Osteoblast (primary cell): ENCODE data around the gene LRCH3. TPM values are rescaled to one million over a fixed set of nuclear protein-coding genes. Genes with fewer than 3 reads are reported as not detected.

Experiments used
- DNase-seq: peaks from one replicate; pipeline ENCODE4 v3.0.0; 2011; ENCODE audit warnings: low spot score, mixed read lengths; ENCODE audit not compliant: insufficient read length; ENCODE audit errors: missing footprints
- H2AFZ ChIP-seq: 2 replicates; pipeline ENCODE4 v1.6.0; 2011; ENCODE audit warnings: mild to moderate bottlenecking, low read length
- H3K27ac ChIP-seq: 2 replicates; pipeline ENCODE4 v1.5.1; 2011; ENCODE audit warnings: mild to moderate bottlenecking, low read depth, low read length, moderate library complexity
- H3K27me3 ChIP-seq: 2 replicates; pipeline ENCODE4 v1.6.0; 2012; ENCODE audit warnings: mild to moderate bottlenecking, control low read depth, inconsistent platforms, low read length, moderate library complexity; ENCODE audit not compliant: insufficient read depth
- H3K36me3 ChIP-seq: 2 replicates; pipeline ENCODE4 v1.5.1; 2011; ENCODE audit warnings: mild to moderate bottlenecking, low read length, control low read depth, moderate library complexity; ENCODE audit not compliant: insufficient read depth
- H3K4me1 ChIP-seq: 2 replicates; pipeline ENCODE4 v1.5.1; 2011; ENCODE audit warnings: mild to moderate bottlenecking, low read length, control low read depth, moderate library complexity; ENCODE audit not compliant: insufficient read depth
- H3K4me2 ChIP-seq: 2 replicates; pipeline ENCODE4 v1.6.0; 2011; ENCODE audit warnings: mild to moderate bottlenecking, low read length; ENCODE audit not compliant: insufficient read depth
- H3K4me3 ChIP-seq: fragments of 200-600 bp; sonication (generic); 3 replicates; pipeline ENCODE4 v1.5.1; 2012; ENCODE audit warnings: mild to moderate bottlenecking, low read length, inconsistent platforms; ENCODE audit not compliant: insufficient read depth
- H3K79me2 ChIP-seq: 2 replicates; pipeline ENCODE4 v1.6.0; 2012; ENCODE audit warnings: mild to moderate bottlenecking, low read length, control low read depth, inconsistent platforms; ENCODE audit not compliant: insufficient read depth
- H3K9me3 ChIP-seq: 2 replicates; pipeline ENCODE4 v1.5.1; 2011; ENCODE audit warnings: low read depth, low read length, control low read depth
- H4K20me1 ChIP-seq: 2 replicates; pipeline ENCODE4 v1.6.0; 2012; ENCODE audit warnings: mild to moderate bottlenecking, low read length, control low read depth; ENCODE audit not compliant: insufficient read depth
- total RNA-seq: library from RNA; depleted of rRNA; stranded (reverse); fragments of >200 nt; gene quantifications from 2 replicates; pipeline ENCODE4 v1.2.3, GENCODE V29; 2012
- TF ChIP-seq, protein P1 (sequence below): IDR thresholded peaks from 2 replicates; pipeline ENCODE4 v1.5.1; 2011; ENCODE audit warnings: mild to moderate bottlenecking, low read depth, low read length, moderate library complexity; ENCODE audit errors: extremely low read depth

LRCH3 gene
- total RNA-seq, 1 donor = 91.6 TPM

DNA sequence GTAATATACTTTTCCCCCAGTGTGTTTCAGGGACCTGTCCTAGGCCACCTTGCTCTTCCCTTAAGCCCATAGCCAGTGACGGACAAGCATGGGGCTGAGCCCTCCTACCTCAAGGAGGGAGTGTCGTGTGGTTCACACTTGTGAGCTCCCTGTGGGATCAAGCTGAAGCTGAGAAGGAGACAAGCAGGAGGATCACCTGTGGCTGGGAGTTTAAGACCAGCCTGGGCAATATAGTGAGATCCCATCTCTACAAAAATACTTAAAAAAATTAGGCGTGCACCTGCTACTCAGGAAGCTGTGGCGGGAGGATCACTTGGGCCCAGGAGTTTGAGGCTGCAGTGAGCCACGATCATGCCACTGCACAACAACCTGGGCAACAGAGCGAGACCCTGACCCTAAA, 82.3 kb downstream of the LRCH3 start:
- no peaks in the 10 kb centered on the region for H4K20me1 ChIP-seq
- H3K4me2 ChIP-seq = no peak overlapping the region
- H3K9me3 ChIP-seq = no peaks in the 10 kb centered on the region
- no peak overlapping the region for H3K27ac ChIP-seq
- TF ChIP-seq, protein P1, sequence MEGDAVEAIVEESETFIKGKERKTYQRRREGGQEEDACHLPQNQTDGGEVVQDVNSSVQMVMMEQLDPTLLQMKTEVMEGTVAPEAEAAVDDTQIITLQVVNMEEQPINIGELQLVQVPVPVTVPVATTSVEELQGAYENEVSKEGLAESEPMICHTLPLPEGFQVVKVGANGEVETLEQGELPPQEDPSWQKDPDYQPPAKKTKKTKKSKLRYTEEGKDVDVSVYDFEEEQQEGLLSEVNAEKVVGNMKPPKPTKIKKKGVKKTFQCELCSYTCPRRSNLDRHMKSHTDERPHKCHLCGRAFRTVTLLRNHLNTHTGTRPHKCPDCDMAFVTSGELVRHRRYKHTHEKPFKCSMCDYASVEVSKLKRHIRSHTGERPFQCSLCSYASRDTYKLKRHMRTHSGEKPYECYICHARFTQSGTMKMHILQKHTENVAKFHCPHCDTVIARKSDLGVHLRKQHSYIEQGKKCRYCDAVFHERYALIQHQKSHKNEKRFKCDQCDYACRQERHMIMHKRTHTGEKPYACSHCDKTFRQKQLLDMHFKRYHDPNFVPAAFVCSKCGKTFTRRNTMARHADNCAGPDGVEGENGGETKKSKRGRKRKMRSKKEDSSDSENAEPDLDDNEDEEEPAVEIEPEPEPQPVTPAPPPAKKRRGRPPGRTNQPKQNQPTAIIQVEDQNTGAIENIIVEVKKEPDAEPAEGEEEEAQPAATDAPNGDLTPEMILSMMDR = no peak
- H3K4me3 ChIP-seq = no peak overlapping the region
- no peak for DNase-seq
- H3K36me3 ChIP-seq = peaks cover 55% of the 10 kb centered on the region
- H3K27me3 ChIP-seq = no peaks in the 10 kb centered on the region
- no peaks in the 10 kb centered on the region for H3K79me2 ChIP-seq
- H3K4me1 ChIP-seq = peaks cover 7% of the 10 kb centered on the region
- H2AFZ ChIP-seq = no peak overlapping the region

DNA sequence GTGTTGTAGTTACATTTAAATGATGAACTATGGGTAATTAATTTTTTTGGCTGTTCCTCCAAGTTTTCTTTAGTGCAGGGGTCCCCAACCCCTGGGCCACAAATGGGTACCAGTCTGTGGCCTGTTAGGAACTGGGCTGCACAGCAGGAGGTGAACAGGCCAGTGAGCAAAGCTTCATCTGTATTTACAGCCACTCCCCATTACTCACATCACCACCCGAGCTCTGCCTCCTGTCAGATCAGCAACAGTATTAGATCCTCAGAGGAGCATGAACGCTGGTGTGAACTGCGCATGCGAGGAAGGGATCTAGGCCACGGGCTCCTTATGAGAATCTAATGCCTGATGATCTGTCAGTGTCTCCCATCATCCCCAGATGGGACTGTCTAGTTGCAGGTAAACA, 83.0 kb downstream of the LRCH3 start:
- Histone ChIP-seq H3K9me3 (no peaks in the 10 kb centered on the region), H3K79me2 (no peaks in the 10 kb centered on the region), H3K4me1 (peaks cover 14% of the 10 kb centered on the region), H3K36me3 (peaks cover 51% of the 10 kb centered on the region), H3K4me3 (no peak overlapping the region), H3K4me2 (no peak overlapping the region), H2AFZ (no peak overlapping the region), H3K27me3 (no peaks in the 10 kb centered on the region), H4K20me1 (no peaks in the 10 kb centered on the region), H3K27ac (no peak overlapping the region)
- no peak for DNase-seq
- TF ChIP-seq, protein P1 = no peak

DNA sequence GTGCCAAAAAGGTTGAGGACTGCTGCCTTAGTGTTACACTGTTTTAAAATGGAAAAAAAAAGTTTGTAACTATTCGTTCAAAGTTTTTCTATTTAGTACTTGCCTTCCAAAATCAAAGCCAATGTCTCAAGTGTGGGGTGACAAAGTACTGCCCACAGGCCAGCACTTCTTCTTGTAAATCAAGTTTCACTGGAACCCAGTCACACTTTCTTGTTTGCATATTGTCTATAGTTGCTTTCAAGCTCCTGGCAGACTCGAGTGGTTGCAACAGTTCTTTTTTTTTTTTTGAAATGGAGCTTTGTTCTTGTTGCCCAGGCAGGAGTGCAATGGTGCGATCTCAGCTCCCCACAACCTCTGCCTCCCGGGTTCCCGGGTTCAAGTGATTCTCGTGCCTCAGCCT, 83.6 kb downstream of the LRCH3 start:
- no peak overlapping the region for H3K4me2 ChIP-seq
- H3K36me3 ChIP-seq = peaks cover 51% of the 10 kb centered on the region
- H3K4me3 ChIP-seq = no peak overlapping the region
- H3K27me3 ChIP-seq = no peaks in the 10 kb centered on the region
- no peak overlapping the region for H2AFZ ChIP-seq
- DNase-seq = no peak
- H3K9me3 ChIP-seq = no peaks in the 10 kb centered on the region
- no peaks in the 10 kb centered on the region for H4K20me1 ChIP-seq
- no peaks in the 10 kb centered on the region for H3K79me2 ChIP-seq
- H3K27ac ChIP-seq = no peak overlapping the region
- H3K4me1 ChIP-seq = peaks cover 14% of the 10 kb centered on the region
- TF ChIP-seq, protein P1 = no peak

DNA sequence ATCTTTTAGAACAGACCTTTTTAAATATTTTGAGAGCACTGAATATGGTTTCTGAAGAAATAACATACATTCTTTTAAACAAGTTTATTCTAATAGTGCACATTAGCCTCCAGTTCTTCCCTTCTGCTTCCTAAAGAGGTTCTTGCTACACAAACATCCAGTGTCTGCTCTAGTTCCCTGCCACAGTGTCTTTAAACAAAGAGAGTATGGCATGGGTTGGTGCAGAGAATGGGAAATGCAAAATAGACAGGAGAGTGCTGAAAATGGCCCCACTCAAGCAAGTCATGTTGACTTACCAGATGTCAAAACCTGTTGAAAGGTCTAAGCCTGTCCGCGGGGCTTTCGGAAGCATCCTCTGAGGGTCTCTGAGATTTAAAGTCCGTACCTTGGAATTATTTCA, 86.8 kb downstream of the LRCH3 start:
- H3K27me3 ChIP-seq = no peaks in the 10 kb centered on the region
- TF ChIP-seq, protein P1 = no peak
- H4K20me1 ChIP-seq = no peaks in the 10 kb centered on the region
- H3K4me1 ChIP-seq = peaks cover 14% of the 10 kb centered on the region
- peaks cover 2% of the 10 kb centered on the region for H3K79me2 ChIP-seq
- H3K36me3 ChIP-seq = peaks cover 33% of the 10 kb centered on the region
- peak overlapping the region; percentile 80 for H3K4me2 ChIP-seq
- no peak overlapping the region for H2AFZ ChIP-seq
- H3K9me3 ChIP-seq = no peaks in the 10 kb centered on the region
- H3K27ac ChIP-seq = peak overlapping the region; percentile 85
- peak overlapping the region; percentile 50 for H3K4me3 ChIP-seq
- DNase-seq = no peak
